ENCODE data around the gene EEFSEC.

DNA sequence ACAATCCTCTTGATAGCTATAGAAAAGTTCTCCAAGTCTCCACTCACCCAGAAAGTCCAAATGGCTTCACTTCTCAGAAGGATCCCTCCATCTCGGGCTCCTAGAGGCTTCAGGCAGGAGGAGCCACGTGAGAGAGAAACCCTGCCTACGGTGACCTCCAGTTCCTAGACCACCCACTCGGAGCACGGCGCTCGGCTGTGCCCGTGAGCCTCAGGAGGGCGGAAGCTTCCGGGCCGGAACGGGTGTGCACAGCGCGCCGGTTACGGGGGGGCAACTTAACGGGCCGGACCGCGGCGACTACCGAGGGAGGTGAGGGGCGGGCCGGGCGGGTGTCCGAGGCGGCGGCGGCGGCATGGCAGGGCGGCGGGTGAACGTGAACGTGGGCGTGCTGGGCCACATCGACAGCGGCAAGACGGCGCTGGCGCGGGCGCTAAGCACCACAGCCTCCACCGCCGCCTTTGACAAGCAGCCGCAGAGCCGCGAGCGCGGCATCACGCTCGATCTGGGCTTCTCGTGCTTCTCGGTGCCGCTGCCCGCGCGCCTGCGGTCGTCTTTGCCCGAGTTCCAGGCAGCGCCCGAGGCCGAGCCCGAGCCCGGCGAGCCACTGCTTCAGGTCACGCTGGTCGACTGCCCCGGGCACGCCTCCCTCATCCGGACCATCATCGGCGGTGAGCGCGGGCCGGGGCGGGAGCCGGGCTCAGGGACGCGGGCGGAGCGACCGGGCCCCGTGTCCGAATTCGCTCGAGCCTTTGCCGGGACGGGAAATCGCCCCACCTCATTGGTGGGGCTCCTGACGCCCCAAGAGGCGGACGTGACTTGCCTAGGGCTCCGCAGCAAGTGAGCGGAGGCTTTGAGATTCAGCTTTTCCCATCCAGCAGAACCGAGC lies at the start of gene EEFSEC:
- TF ChIP-seq POLR2A (IDR thresholded peaks at IDR 0.05; ENCODE audit: low read depth, low read length) (peak; percentile 70), POLR2AphosphoS5 (IDR thresholded peaks at IDR 0.05; ENCODE audit: low read depth, low read length) (peak; percentile 75), TAF1 (IDR thresholded peaks at IDR 0.05; ENCODE audit: borderline replicate concordance, low read depth, low read length) (peak; percentile 86)

All from GM12892 (cell line).